GM23338 (cell line): ENCODE data around the gene TRIM37. TPM values are rescaled to one million over a fixed set of nuclear protein-coding genes. Genes with fewer than 3 reads are reported as not detected.

ENCODE experiments used
- ATAC-seq: fragments of 200-7000 bp; cut with Tn5 transposase; 3 replicates; pipeline ENCODE4 v1.9.1; 2020
- DNase-seq: peaks from one replicate; pipeline ENCODE4 v3.0.0-alpha.2; 2015; ENCODE audit warnings: low spot score
- H2AFZ ChIP-seq: fragments of 200-600 bp; sonication (generic); 2 replicates; pipeline ENCODE4 v1.8.0; 2016; ENCODE audit warnings: antibody characterized with exemption, mild to moderate bottlenecking, moderate library complexity
- H3F3A ChIP-seq: fragments of 200-600 bp; sonication (generic); replicated peaks from 2 replicates; pipeline ENCODE4 v1.8.0; 2017; ENCODE audit warnings: antibody characterized with exemption, mixed run types, low read depth
- H3K27ac ChIP-seq: fragments of 200-600 bp; sonication (generic); 2 replicates; pipeline ENCODE4 v1.6.1; 2016; ENCODE audit warnings: low read depth
- H3K27me3 ChIP-seq: fragments of 200-600 bp; sonication (generic); 2 replicates; pipeline ENCODE4 v1.8.0; 2016; ENCODE audit warnings: mild to moderate bottlenecking, mixed run types, moderate library complexity; ENCODE audit not compliant: insufficient read depth
- H3K36me3 ChIP-seq: fragments of 200-600 bp; sonication (generic); 2 replicates; pipeline ENCODE4 v1.8.0; 2016; ENCODE audit warnings: mild to moderate bottlenecking; ENCODE audit not compliant: insufficient read depth
- H3K4me1 ChIP-seq: fragments of 200-600 bp; sonication (generic); 2 replicates; pipeline ENCODE4 v1.8.0; 2016; ENCODE audit warnings: mild to moderate bottlenecking, moderate library complexity; ENCODE audit not compliant: insufficient read depth
- H3K4me2 ChIP-seq: fragments of 200-600 bp; sonication (generic); 2 replicates; pipeline ENCODE4 v1.7.1; 2017; ENCODE audit warnings: mixed run types
- H3K4me3 ChIP-seq: fragments of 200-600 bp; sonication (generic); 2 replicates; pipeline ENCODE4 v1.6.1; 2016; ENCODE audit warnings: mixed run types
- H3K79me2 ChIP-seq: fragments of 200-600 bp; sonication (generic); replicated peaks from 2 replicates; pipeline ENCODE4 v1.8.0; 2017; ENCODE audit warnings: mild to moderate bottlenecking; ENCODE audit not compliant: insufficient read depth
- H3K9me2 ChIP-seq: fragments of 200-600 bp; sonication (generic); 2 replicates; pipeline ENCODE4 v1.8.0; 2017; ENCODE audit not compliant: insufficient read depth
- H4K20me1 ChIP-seq: fragments of 200-600 bp; sonication (generic); replicated peaks from 2 replicates; pipeline ENCODE4 v1.8.0; 2017; ENCODE audit warnings: mild to moderate bottlenecking; ENCODE audit not compliant: insufficient read depth
- H3K27ac Mint-ChIP-seq: 2 replicates; pipeline ENCODE4 v1.8.0; 2020; ENCODE audit warnings: inconsistent platforms, mild to moderate bottlenecking, moderate library complexity, mixed read lengths
- H3K27me3 Mint-ChIP-seq: 3 replicates; pipeline ENCODE4 v1.8.0; 2022; ENCODE audit warnings: low read depth, mild to moderate bottlenecking, moderate library complexity, mixed read lengths, inconsistent platforms; ENCODE audit not compliant: insufficient read depth, poor library complexity
- H3K36me3 Mint-ChIP-seq: 3 replicates; pipeline ENCODE4 v1.8.0; 2021; ENCODE audit warnings: low read depth, mild to moderate bottlenecking, inconsistent platforms, moderate library complexity, mixed read lengths
- H3K4me1 Mint-ChIP-seq: 3 replicates; pipeline ENCODE4 v1.8.0; 2020; ENCODE audit warnings: mild to moderate bottlenecking, inconsistent platforms, mixed read lengths
- H3K4me3 Mint-ChIP-seq: 3 replicates; pipeline ENCODE4 v1.8.0; 2021; ENCODE audit warnings: moderate library complexity, mild to moderate bottlenecking, inconsistent platforms, mixed read lengths
- H3K9me3 Mint-ChIP-seq: 3 replicates; pipeline ENCODE4 v1.8.0; 2020; ENCODE audit warnings: moderate library complexity, mild to moderate bottlenecking, inconsistent platforms, mixed read lengths
- CREB1 ChIP-seq: fragments of 250-450 bp; sonication (Bioruptor Pico); IDR thresholded peaks from 2 replicates; pipeline ENCODE4 v1.5.0; 2020; ENCODE audit warnings: low read depth, mild to moderate bottlenecking, moderate library complexity
- CTCF ChIP-seq, 2 experiments: fragments of 200-600 bp in 1 of 2; sonication (generic) in 1 of 2; conservative IDR thresholded peaks; 2 replicates each; pipeline versions ENCODE4 v1.5.1 to v1.6.1; 2016 to 2017; ENCODE audit warnings: antibody characterized with exemption in 2 of 2, low read depth in 2 of 2, mild to moderate bottlenecking in 2 of 2, moderate library complexity in 1 of 2
- ETS1 ChIP-seq: IDR thresholded peaks from 2 replicates; pipeline ENCODE4 v1.6.1; 2016; ENCODE audit warnings: antibody characterized with exemption
- EZH2 ChIP-seq: fragments of 200-600 bp; sonication (generic); IDR thresholded peaks from one replicate; pipeline ENCODE4 v1.8.0; 2017; ENCODE audit warnings: antibody characterized with exemption, mild to moderate bottlenecking, low read depth; ENCODE audit not compliant: unreplicated experiment
- JUNB ChIP-seq: IDR thresholded peaks from one replicate; pipeline ENCODE4 v1.6.1; 2016; ENCODE audit warnings: antibody characterized with exemption; ENCODE audit not compliant: unreplicated experiment
- NANOG ChIP-seq: IDR thresholded peaks from 2 replicates; pipeline ENCODE4 v1.6.1; 2016; ENCODE audit warnings: antibody characterized with exemption, borderline replicate concordance
- POLR2AphosphoS5 ChIP-seq: IDR thresholded peaks from 2 replicates; pipeline ENCODE4 v1.6.1; 2016; ENCODE audit warnings: antibody characterized with exemption, low read depth
- REST ChIP-seq: IDR thresholded peaks from one replicate; pipeline ENCODE4 v1.6.1; 2018; ENCODE audit warnings: antibody characterized with exemption; ENCODE audit not compliant: unreplicated experiment
- STAT1 ChIP-seq: IDR thresholded peaks from one replicate; pipeline ENCODE4 v1.6.1; 2016; ENCODE audit warnings: antibody characterized with exemption; ENCODE audit not compliant: unreplicated experiment
- ZNF114 ChIP-seq: fragments of 250-450 bp; sonication (Bioruptor Pico); IDR thresholded peaks from 2 replicates; pipeline ENCODE4 v1.5.0; 2020; ENCODE audit warnings: mild to moderate bottlenecking, moderate library complexity
- ZNF331 ChIP-seq: fragments of 250-450 bp; sonication (Bioruptor Pico); IDR thresholded peaks from 2 replicates; pipeline ENCODE4 v1.5.0; 2020; ENCODE audit warnings: low read depth, mild to moderate bottlenecking, moderate library complexity
- ZNF462 ChIP-seq: fragments of 250-450 bp; sonication (Bioruptor Pico); IDR thresholded peaks from 2 replicates; pipeline ENCODE4 v1.5.0; 2020; ENCODE audit warnings: mild to moderate bottlenecking, moderate library complexity
- polyA plus RNA-seq: library from polyadenylated mRNA; unstranded; fragments of >200 nt; fragmentation: Nextera tagmentation; extraction: Ambion mirVana; gene quantifications from 2 replicates; pipeline ENCODE4 v1.2.1, GENCODE V29; 2016
- total RNA-seq: library from RNA; depleted of rRNA; stranded (reverse); fragments of >200 nt; shearing (Covaris generic); gene quantifications from 2 replicates; pipeline ENCODE4 v1.2.3, GENCODE V29; 2014

The TRIM37 gene
- total and polyA plus RNA-seq, 2 experiments from 2014 or later, result 61.1 to 71.2 TPM

GRCh38 chr17:58999500-58999899 lies 107.2 kb downstream of the TRIM37 start:
- H3K4me1 ChIP-seq, result no peaks in the 10 kb centered on the region
- Mint-ChIP-seq H3K36me3 (peaks cover 35% of the 10 kb centered on the region; the same call in 2 of the 3 replicates), H3K27me3 (peaks cover 2% of the 10 kb centered on the region), H3K4me1 (peaks cover 3% of the 10 kb centered on the region; the same call in 2 of the 3 replicates), H3K27ac (no peak overlapping the region), H3K4me3 (no peak overlapping the region), H3K9me3 (no peaks in the 10 kb centered on the region)
- no peak overlapping the region for H3K4me3 ChIP-seq
- no peaks in the 10 kb centered on the region for H4K20me1 ChIP-seq
- no peaks in the 10 kb centered on the region for H3K27me3 ChIP-seq
- no peak for TF ChIP-seq REST
- TF ChIP-seq ZNF114, result no peak
- TF ChIP-seq ZNF462 (CRISPR knock-in tag), result no peak
- no peak for TF ChIP-seq EZH2
- no peak for TF ChIP-seq POLR2AphosphoS5
- TF ChIP-seq ZNF331 (CRISPR knock-in tag), result no peak
- TF ChIP-seq CTCF (conservative IDR thresholded peaks at IDR 0.05; ENCODE audit: low read depth in 2 of 2), result no peak
- TF ChIP-seq ETS1, result no peak
- TF ChIP-seq CREB1 (CRISPR knock-in tag), result no peak
- no peak for TF ChIP-seq STAT1
- no peak for TF ChIP-seq NANOG
- TF ChIP-seq JUNB, result no peak
- no peak overlapping the region for H3K4me2 ChIP-seq
- H3F3A ChIP-seq, result no peaks in the 10 kb centered on the region
- no peak overlapping the region for H3K27ac ChIP-seq
- H3K36me3 ChIP-seq, result peaks cover 10% of the 10 kb centered on the region; the same call in 1 of the 2 replicates
- DNase-seq (no peak), ATAC-seq (no peak)
- no peak overlapping the region for H2AFZ ChIP-seq
- no peaks in the 10 kb centered on the region for H3K79me2 ChIP-seq
- no peaks in the 10 kb centered on the region for H3K9me2 ChIP-seq
